Measurements from ENCODE around the gene MB.

The MB gene

DNA sequence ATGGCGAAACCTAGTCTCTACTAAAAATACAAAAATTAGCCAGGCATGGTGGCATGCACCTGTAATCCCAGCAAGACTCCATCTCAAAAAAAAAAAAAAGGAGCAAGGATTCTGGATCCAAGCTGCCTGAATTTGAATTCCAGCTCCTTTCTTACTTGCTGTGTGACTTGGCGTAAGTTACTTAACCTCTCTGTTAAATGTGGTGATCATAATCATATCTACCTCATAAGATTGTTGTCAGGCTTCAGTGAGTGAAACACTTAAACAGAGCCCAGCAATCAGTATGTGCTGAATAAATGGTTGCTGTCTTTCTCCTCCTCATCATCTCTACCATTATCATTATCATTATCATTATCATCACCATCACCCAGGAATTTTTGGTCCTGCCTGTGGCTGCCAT lies 2.7 kb downstream of the MB start:
- DNase-seq = no peak

DNA sequence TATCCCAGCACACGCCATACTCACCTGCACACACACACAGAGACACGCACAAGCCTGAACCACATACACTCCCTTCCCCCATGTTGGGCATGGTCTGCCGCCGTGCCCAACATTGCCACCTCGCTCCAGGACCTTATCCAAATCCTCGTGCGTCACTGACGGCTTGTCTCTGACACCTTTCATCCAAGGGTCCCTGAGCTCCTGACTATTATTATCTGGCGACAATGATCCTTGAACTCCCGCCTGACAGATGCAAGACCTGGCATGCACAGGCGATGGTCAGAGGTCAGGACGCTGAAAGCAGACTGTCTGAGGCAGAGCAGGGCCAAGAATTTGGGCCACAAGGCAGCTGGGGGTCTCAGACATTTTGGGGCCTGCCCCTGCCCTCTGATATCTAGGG lies 4.2 kb downstream of the MB start:
- no peak for DNase-seq

GRCh38 chr22:35611891-35612576 lies 5.1 kb downstream of the MB start:
- DNase-seq = no peak

- DNase-seq = no peak
Measured at GRCh38 chr22:35611200-35611890, 5.8 kb downstream of the MB start.

DNA sequence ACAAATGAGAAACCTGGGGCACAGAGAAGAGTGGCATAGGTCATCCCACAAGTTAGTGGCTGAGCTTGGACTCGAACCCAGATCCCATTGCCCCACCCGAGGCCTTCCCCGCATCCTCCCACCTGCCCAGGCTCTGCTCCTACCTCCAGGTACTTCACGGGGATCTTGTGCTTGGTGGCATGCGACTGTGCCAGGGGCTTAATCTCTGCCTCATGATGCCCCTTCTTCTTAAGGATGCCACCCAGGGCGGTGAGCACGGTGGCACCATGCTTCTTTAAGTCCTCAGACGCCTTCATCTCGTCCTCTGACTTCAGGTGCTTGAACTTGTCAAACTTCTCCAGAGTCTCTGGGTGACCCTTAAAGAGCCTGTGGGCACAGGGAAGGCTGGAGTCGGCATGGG lies 6.4 kb downstream of the MB start:
- no peak for DNase-seq

DNA sequence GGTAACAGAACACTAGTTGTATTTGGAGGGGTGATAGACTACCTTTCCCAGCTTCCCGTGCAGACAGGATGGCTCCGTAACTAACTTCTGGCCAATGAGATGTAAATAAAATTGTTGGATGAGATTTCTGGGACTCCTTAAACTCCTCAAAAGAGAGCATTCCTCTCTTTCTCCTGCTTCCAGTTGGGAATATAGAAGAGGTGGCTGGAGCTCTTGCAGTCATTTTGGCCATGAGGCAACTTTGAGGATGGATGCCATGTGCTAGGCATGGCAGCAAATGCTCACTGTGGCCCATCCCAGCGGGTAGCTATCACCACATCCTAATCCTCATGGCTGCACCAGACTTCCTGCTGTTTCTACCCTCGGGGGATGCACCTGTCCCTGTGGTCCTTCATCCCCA lies 7.4 kb downstream of the MB start:
- no peak for DNase-seq

DNA sequence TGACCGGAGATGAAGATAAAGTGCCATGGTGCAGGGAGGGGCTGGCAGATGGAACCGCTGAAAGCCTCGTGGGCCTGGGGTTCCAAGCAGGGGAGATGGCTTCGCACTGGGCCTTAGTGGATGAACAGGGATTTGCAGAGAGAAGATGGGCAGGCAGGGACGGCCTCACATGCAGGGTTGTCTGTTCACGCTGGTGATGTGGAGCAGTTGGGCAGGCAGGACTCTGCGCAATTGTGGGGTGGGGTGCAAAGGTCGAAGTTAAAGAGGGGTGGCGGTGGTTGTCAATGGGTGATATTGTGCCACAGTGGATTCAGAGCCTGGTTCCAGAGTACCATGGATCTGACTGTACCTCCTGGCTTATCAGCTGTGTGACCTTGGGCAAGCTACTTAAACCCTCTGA lies 7.9 kb downstream of the MB start:
- DNase-seq = no peak

- DNase-seq = no peak
Measured at GRCh38 chr22:35608088-35608487, 9.0 kb downstream of the MB start.

DNA sequence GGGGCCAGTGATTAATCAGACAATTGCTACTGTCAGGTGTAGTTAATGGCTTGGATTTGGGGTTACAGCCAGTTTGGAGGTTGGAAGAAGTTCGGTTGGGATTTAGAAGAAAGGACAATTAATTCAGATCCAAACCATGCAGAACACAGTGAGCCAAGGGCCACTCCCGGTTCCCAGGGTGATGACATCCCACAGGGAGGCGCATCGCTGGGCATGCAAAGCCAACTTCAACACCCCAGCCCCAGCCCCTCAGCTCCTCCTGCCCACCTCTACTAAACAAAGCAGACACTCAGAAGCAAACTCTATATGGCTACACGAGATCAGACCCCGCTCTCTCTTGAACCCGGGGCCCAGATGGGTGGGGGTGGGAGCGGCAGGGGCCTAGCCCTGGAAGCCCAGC lies 10.2 kb downstream of the MB start:
- DNase-seq = no peak

DNA sequence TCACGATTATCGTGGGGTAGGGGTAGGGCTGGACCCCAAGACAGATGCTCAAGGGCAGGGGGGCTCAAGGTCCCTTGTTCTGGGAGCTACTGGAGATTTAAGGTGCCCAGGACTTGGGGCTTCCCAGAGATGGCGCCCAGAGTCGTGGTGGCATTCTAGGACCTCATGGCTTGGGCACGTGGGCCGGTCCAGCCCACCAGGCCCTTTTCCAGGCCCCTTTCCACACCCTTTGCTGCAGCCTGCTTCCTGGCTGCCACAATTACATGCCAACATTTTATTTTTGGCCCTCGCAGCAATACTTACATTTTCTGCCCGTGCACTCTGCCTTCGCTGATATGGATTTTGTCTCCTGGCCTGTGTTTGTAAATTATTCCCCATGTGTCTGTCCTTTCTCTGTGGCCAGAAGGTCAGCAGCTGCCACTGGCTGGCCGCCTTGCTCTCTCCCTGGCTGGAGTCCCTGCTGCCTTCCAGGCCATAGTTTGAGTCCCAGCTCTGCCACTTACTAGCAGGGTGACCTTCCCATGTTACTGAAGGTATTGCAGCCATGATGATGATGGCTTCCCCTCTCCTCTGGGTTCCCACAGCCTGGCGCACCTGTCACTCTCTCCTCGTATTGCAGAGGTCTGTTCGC lies 11.2 kb downstream of the MB start:
- no peak for DNase-seq

DNA sequence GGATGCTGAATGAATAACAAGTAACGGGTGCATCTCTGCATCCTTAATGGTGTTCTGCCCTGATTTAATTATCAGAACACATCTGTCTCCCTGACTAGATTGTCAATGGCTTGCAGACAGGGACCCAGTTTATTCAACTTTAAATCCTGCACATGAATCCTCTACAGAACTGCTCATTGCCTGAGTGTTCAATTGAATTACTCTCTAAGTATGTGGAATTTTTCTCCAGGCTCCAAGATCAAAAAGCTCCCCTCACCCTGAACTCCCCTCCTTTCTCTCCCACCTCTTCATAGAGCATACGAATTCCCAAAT lies 11.8 kb downstream of the MB start:
- DNase-seq = no peak

GRCh38 chr22:35604621-35605368 lies 12.3 kb downstream of the MB start:
- peak; percentile 45 for DNase-seq

DNA sequence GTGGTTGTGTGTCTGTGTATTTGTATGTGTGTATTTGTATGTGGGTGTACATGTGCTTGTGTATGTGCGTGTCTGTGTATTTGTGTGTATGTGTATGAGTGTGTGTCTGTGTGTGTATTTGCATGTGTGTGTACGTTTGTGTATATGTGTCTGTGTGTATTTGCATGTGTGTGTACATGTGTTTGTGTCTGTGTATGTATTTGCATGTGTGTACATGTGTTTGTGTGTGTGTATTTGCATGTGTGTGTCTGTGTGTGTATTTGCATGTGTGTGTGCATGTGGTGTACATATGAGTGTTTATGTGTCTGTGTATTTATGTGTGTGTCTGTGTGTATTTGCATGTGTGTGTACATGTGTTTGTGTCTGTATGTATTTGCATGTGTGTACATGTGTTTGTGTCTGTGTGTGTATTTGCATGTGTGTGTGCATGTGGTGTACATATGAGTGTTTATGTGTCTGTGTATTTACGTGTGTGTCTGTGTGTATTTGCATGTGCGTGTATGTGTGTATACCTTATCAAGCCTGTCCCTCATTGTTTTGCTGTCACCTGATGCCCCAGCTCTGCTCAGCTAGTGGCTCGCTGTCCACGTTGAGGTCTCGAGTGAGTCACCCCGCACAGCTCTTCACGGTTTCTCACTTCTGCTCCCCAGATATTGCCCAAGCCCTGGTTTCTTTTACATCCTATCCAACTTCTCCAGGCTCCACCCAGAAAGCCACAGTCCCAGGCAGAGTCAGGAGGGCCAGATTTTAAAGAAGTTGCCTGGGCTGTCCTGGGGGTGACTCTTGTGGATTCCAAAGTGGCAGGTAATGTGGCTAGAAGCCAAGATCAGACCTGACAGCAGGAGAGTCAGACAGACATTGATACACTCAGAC lies 15.2 kb downstream of the MB start:
- DNase-seq = peak; percentile 46

GRCh38 chr22:35601013-35601580 lies 16.0 kb downstream of the MB start:
- no peak for DNase-seq

DNA sequence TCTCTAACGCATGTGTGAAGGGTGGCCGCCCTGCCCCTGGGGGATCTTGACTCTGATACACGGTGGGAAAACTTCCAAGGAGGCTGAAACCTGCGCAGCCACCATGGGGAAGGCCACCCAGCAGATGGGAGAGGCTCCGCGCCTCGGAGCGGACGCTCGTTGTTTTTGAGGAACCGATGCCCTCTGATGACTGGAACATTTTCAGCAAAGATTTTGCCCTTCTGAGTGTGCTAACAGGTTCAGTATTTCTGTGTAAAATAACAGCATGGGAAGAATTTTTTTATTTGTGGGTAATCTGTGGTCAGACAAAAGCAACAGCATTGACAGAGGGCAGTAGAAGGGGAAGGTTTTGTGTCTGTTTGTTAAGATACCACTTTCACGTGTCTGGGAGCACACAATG lies 16.7 kb downstream of the MB start:
- no peak for DNase-seq

DNA sequence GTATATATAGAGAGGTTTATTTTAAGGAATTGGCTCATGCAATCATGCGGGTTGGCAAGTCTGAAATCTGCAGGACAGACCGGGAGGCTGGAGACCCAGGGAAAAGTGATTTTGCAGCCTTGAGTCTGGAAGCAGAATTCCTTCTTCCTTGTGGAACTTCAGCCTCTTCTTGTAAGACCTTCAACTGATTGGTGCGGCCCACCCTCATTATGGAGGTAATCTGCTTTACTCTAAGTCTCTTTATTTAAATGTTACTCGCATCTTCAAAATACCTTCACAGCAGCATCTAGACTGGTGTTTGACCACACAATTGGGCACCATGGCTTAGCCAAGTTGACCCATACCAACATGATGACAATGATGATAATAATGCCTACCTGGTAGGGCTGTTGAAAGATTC lies 17.8 kb downstream of the MB start:
- DNase-seq = no peak

DNA sequence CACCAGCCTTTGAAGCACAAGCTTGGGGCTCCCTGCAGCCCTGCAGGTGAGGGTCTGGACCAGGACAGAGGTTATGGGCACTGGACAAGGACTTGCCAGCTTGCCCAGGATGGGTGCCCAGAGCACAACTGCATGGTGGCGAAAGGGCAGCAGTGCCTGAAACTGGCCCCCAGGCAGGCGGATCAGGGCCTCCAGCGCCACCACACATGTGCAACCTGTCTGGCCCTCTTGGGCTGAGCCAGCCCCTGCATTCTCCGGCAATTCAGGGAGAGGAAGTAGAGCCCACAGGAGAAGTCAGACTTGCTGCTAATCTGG lies 18.8 kb downstream of the MB start:
- DNase-seq = no peak

GRCh38 chr22:35597692-35598395 lies 19.3 kb downstream of the MB start:
- no peak for DNase-seq

GRCh38 chr22:35596821-35597220 lies 20.3 kb downstream of the MB start:
- no peak for DNase-seq

- DNase-seq = no peak
Measured at GRCh38 chr22:35594686-35595085, 22.4 kb downstream of the MB start.

GRCh38 chr22:35593891-35594470 lies 23.1 kb downstream of the MB start:
- no peak for DNase-seq

Measured in hematopoietic multipotent progenitor cell treated with erythropoietin and hydrocortisone succinate and interleukin-3 and kit ligand, for 6 days (in vitro differentiated cells).